T-helper 17 cell (primary cell): ENCODE results near the gene PIP5K1A. TPM values are rescaled to one million over a fixed set of nuclear protein-coding genes. Genes with fewer than 3 reads are reported as not detected.

ENCODE experiments used
- ATAC-seq: fragments of 150-1000 bp; cut with Tn5 transposase; 2 replicates; pipeline ENCODE4 v1.10.0; 2021; ENCODE audit warnings: mild to moderate bottlenecking, moderate library complexity
- DNase-seq, 3 donors: peaks; one replicate each; pipeline versions ENCODE4 v3.0.0 to v3.0.0-alpha.2; 2020 to 2021
- H3K9me3 ChIP-seq: one replicate; pipeline ENCODE4 v1.7.0; 2013; ENCODE audit warnings: low read length, mild to moderate bottlenecking; ENCODE audit not compliant: control insufficient read depth, poor library complexity, severe bottlenecking
- H3K27ac Mint-ChIP-seq: one replicate; pipeline ENCODE4 v1.8.0; 2022; ENCODE audit warnings: mild to moderate bottlenecking, moderate library complexity, mixed read lengths
- H3K27me3 Mint-ChIP-seq: one replicate; pipeline ENCODE4 v1.8.0; 2022; ENCODE audit warnings: mixed read lengths
- H3K36me3 Mint-ChIP-seq: one replicate; pipeline ENCODE4 v1.8.0; 2022; ENCODE audit warnings: low read depth, mixed read lengths
- H3K4me1 Mint-ChIP-seq: one replicate; pipeline ENCODE4 v1.8.0; 2022; ENCODE audit warnings: mild to moderate bottlenecking, mixed read lengths
- H3K4me3 Mint-ChIP-seq: one replicate; pipeline ENCODE4 v1.8.0; 2022; ENCODE audit warnings: mild to moderate bottlenecking, moderate library complexity, mixed read lengths
- total RNA-seq, 4 donors: library from RNA in 2 of 4; stranded (reverse) in 2 of 4; gene quantifications; one replicate each; pipeline ENCODE4 v1.2.3 and lab custom pipeline; 2022 to 2026

PIP5K1A gene
- total RNA-seq, 2 donors from 2014 or later, result 41.6 to 43.3 TPM

DNA sequence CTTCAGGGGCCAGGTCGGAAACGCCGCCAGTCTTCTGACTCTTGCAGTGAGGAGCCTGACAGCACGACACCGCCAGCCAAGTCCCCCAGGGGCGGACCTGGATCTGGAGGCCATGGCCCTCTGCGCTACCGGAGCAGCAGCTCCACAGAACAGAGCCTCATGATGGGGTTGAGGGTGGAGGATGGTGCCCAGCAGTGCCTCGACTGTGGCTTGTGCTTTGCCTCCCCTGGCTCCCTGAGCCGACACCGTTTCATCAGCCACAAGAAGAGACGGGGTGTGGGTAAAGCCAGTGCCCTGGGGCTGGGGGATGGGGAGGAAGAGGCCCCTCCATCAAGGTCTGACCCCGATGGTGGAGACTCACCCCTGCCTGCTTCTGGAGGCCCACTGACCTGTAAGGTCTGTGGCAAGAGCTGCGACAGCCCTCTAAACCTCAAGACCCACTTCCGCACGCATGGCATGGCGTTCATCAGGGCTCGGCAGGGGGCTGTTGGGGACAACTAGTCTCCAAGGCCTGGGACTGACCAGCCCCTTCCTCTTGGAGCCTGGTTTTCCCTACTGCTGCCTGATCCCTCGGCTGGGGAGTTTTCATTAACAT, 92.5 kb downstream of the PIP5K1A start:
- Mint-ChIP-seq H3K36me3 (peaks cover 12% of the 10 kb centered on the region), H3K4me3 (no peak overlapping the region), H3K4me1 (peaks cover 15% of the 10 kb centered on the region), H3K27ac (no peak overlapping the region), H3K27me3 (no peaks in the 10 kb centered on the region)
- no peaks in the 10 kb centered on the region for H3K9me3 ChIP-seq
- ATAC-seq (no peak), DNase-seq (no peak)

- Mint-ChIP-seq H3K4me1 (peaks cover 12% of the 10 kb centered on the region), H3K27ac (no peak overlapping the region), H3K36me3 (peaks cover 12% of the 10 kb centered on the region), H3K27me3 (no peaks in the 10 kb centered on the region), H3K4me3 (no peak overlapping the region)
- H3K9me3 ChIP-seq, result no peaks in the 10 kb centered on the region
- no peak for DNase-seq
- ATAC-seq, result peak; percentile 29
Measured at GRCh38 chr1:151292207-151293030, 94.1 kb downstream of the PIP5K1A start.

- no peak overlapping the region for H3K4me3 Mint-ChIP-seq
- no peaks in the 10 kb centered on the region for H3K27me3 Mint-ChIP-seq
- DNase-seq (no peak), ATAC-seq (peak; percentile 5)
- H3K4me1 Mint-ChIP-seq, result peaks cover 12% of the 10 kb centered on the region
- H3K27ac Mint-ChIP-seq, result no peak overlapping the region
- peaks cover 12% of the 10 kb centered on the region for H3K36me3 Mint-ChIP-seq
- no peaks in the 10 kb centered on the region for H3K9me3 ChIP-seq
Measured at GRCh38 chr1:151293093-151293492, 94.7 kb downstream of the PIP5K1A start.

GRCh38 chr1:151294742-151295462, 96.5 kb downstream of the PIP5K1A start:
- H3K27me3 Mint-ChIP-seq, result no peaks in the 10 kb centered on the region
- H3K36me3 Mint-ChIP-seq, result peaks cover 12% of the 10 kb centered on the region
- DNase-seq, result no peak
- no peak overlapping the region for H3K4me3 Mint-ChIP-seq
- peaks cover 9% of the 10 kb centered on the region for H3K4me1 Mint-ChIP-seq
- H3K27ac Mint-ChIP-seq, result no peak overlapping the region
- H3K9me3 ChIP-seq, result no peaks in the 10 kb centered on the region
- ATAC-seq, result no peak

Other genes starting within 250 kb of the PIP5K1A start
- gene CERS2, start 223.7 kb upstream of the PIP5K1A start, total RNA-seq, result 100 to 1,000 TPM; 108 to 142 TPM
- gene ANXA9, start 216.3 kb upstream of the PIP5K1A start, total RNA-seq, result under 1 TPM in 1 of 2 donors, not detected in 1; 0.15 TPM
- gene MINDY1, start 191.7 kb upstream of the PIP5K1A start, total RNA-seq, result 10 to 100 TPM; 19.0 to 31.6 TPM
- gene PRUNE1, start 190.1 kb upstream of the PIP5K1A start, total RNA-seq, result 10 to 100 TPM; 15.8 to 30.0 TPM
- gene BNIPL, start 162.0 kb upstream of the PIP5K1A start, total RNA-seq, result under 1 TPM; 0.42 to 0.57 TPM
- under 1 TPM; 0.47 to 0.52 TPM for gene C1orf56, start 150.8 kb upstream of the PIP5K1A start, total RNA-seq
- 100 to 1,000 TPM; 375 to 433 TPM for gene CDC42SE1, start 138.9 kb upstream of the PIP5K1A start, total RNA-seq
- 1 to 10 TPM; 4.0 to 5.0 TPM for gene MLLT11, start 138.2 kb upstream of the PIP5K1A start, total RNA-seq
- 10 to 100 TPM in 1 of 2 donors, 1 to 10 TPM in 1; 9.9 to 25.5 TPM for gene GABPB2, start 127.8 kb upstream of the PIP5K1A start, total RNA-seq
- gene SEMA6C, start 51.9 kb upstream of the PIP5K1A start, total RNA-seq, result 10 to 100 TPM in 1 of 2 donors, 1 to 10 TPM in 1; 9.5 to 11.3 TPM
- 1 to 10 TPM; 3.6 to 5.4 TPM for gene TNFAIP8L2, start 41.9 kb upstream of the PIP5K1A start, total RNA-seq
- under 1 TPM; 0.39 to 0.70 TPM for gene LYSMD1, start 32.6 kb upstream of the PIP5K1A start, total RNA-seq
- 10 to 100 TPM; 33.7 to 37.8 TPM for gene SCNM1, start 32.4 kb upstream of the PIP5K1A start, total RNA-seq
- gene TMOD4, start 22.6 kb upstream of the PIP5K1A start, total RNA-seq, result 1 to 10 TPM; 1.0 to 3.0 TPM
- gene VPS72, start 8.4 kb upstream of the PIP5K1A start, total RNA-seq, result 10 to 100 TPM; 27.4 to 33.2 TPM
- 10 to 100 TPM; 78.4 to 86.0 TPM for gene PSMD4, start 56.2 kb downstream of the PIP5K1A start, total RNA-seq
- gene ZNF687, start 83.7 kb downstream of the PIP5K1A start, total RNA-seq, result 10 to 100 TPM; 25.9 to 33.8 TPM
- 10 to 100 TPM; 73.5 to 81.4 TPM for gene PI4KB, start 128.9 kb downstream of the PIP5K1A start, total RNA-seq
- gene RFX5, start 148.7 kb downstream of the PIP5K1A start, total RNA-seq, result 100 to 1,000 TPM in 1 of 2 donors, 10 to 100 TPM in 1; 81.5 to 105 TPM
- not detected for gene SELENBP1, start 174.2 kb downstream of the PIP5K1A start, total RNA-seq
- 100 to 1,000 TPM; 283 to 299 TPM for gene PSMB4, start 201.0 kb downstream of the PIP5K1A start, total RNA-seq